ENCODE measurements around the gene KLK2.

The KLK2 gene

DNA sequence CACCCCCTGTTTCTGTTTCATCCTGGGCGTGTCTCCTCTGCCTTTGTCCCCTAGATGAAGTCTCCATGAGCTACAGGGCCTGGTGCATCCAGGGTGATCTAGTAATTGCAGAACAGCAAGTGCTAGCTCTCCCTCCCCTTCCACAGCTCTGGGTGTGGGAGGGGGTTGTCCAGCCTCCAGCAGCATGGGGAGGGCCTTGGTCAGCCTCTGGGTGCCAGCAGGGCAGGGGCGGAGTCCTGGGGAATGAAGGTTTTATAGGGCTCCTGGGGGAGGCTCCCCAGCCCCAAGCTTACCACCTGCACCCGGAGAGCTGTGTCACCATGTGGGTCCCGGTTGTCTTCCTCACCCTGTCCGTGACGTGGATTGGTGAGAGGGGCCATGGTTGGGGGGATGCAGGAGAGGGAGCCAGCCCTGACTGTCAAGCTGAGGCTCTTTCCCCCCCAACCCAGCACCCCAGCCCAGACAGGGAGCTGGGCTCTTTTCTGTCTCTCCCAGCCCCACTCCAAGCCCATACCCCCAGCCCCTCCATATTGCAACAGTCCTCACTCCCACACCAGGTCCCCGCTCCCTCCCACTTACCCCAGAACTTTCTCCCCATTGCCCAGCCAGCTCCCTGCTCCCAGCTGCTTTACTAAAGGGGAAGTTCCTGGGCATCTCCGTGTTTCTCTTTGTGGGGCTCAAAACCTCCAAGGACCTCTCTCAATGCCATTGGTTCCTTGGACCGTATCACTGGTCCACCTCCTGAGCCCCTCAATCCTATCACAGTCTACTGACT lies 18.4 kb upstream of the KLK2 start, which contains the start of gene KLK3:
TSS of gene KLK3 (plus strand) at position 280 of the 775 bp plus-strand sequence. CDS start at position 321, 41 bp downstream.
- no peaks in the 10 kb centered on the region for H3K79me2 ChIP-seq (ENCODE audit: insufficient read depth, low read length)
- H3K27me3 ChIP-seq (ENCODE audit: insufficient read depth, low read length, poor library complexity, severe bottlenecking), result no peaks in the 10 kb centered on the region
- no peaks in the 10 kb centered on the region for H3K36me3 ChIP-seq (ENCODE audit: insufficient read depth, low read length)
- H3F3A ChIP-seq (ENCODE audit: low read depth), result no peaks in the 10 kb centered on the region
- no peaks in the 10 kb centered on the region for H3K9me2 ChIP-seq (replicated peaks; ENCODE audit: low read depth, low read length)
- no peak within 1 kb of the TSS for H3K4me3 ChIP-seq (ENCODE audit: low read length, poor library complexity, severe bottlenecking)
- no peak within 1 kb of the TSS for H3K4me2 ChIP-seq (ENCODE audit: low read depth, low read length, poor library complexity, severe bottlenecking)
- H3K9ac ChIP-seq (ENCODE audit: low read depth, low read length, poor library complexity, severe bottlenecking), result no peak within 1 kb of the TSS
- H2AFZ ChIP-seq (ENCODE audit: low read length), result no peak within 1 kb of the TSS
- no peak for TF ChIP-seq EZH2phosphoT487 (IDR thresholded peaks at IDR 0.05; ENCODE audit: borderline replicate concordance)
- TF ChIP-seq, protein P1, sequence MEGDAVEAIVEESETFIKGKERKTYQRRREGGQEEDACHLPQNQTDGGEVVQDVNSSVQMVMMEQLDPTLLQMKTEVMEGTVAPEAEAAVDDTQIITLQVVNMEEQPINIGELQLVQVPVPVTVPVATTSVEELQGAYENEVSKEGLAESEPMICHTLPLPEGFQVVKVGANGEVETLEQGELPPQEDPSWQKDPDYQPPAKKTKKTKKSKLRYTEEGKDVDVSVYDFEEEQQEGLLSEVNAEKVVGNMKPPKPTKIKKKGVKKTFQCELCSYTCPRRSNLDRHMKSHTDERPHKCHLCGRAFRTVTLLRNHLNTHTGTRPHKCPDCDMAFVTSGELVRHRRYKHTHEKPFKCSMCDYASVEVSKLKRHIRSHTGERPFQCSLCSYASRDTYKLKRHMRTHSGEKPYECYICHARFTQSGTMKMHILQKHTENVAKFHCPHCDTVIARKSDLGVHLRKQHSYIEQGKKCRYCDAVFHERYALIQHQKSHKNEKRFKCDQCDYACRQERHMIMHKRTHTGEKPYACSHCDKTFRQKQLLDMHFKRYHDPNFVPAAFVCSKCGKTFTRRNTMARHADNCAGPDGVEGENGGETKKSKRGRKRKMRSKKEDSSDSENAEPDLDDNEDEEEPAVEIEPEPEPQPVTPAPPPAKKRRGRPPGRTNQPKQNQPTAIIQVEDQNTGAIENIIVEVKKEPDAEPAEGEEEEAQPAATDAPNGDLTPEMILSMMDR (conservative IDR thresholded peaks at IDR 0.05; ENCODE audit: low read length), result no peak
- H4K20me1 ChIP-seq (ENCODE audit: insufficient read depth, low read length, poor library complexity, severe bottlenecking), result no peaks in the 10 kb centered on the region
- no peaks in the 10 kb centered on the region for H3K4me1 ChIP-seq (ENCODE audit: insufficient read depth, low read length, poor library complexity, severe bottlenecking)
- H3K9me3 ChIP-seq (ENCODE audit: insufficient read depth, low read depth, low read length), result no peaks in the 10 kb centered on the region; the same call in 1 of the 2 replicates

DNA sequence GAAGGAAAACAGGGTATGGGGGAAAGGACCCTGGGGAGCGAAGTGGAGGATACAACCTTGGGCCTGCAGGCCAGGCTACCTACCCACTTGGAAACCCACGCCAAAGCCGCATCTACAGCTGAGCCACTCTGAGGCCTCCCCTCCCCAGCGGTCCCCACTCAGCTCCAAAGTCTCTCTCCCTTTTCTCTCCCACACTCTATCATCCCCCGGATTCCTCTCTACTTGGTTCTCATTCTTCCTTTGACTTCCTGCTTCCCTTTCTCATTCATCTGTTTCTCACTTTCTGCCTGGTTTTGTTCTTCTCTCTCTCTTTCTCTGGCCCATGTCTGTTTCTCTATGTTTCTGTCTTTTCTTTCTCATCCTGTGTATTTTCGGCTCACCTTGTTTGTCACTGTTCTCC lies 15.9 kb upstream of the KLK2 start:
- Histone ChIP-seq H4K20me1 (ENCODE audit: insufficient read depth, low read length, poor library complexity, severe bottlenecking) (no peaks in the 10 kb centered on the region), H3K27me3 (ENCODE audit: insufficient read depth, low read length, poor library complexity, severe bottlenecking) (no peaks in the 10 kb centered on the region), H3K36me3 (ENCODE audit: insufficient read depth, low read length) (no peaks in the 10 kb centered on the region), H3K79me2 (ENCODE audit: insufficient read depth, low read length) (no peaks in the 10 kb centered on the region), H3K4me1 (ENCODE audit: insufficient read depth, low read length, poor library complexity, severe bottlenecking) (no peaks in the 10 kb centered on the region), H3K4me2 (ENCODE audit: low read depth, low read length, poor library complexity, severe bottlenecking) (no peak overlapping the region), H3K9ac (ENCODE audit: low read depth, low read length, poor library complexity, severe bottlenecking) (no peak overlapping the region), H2AFZ (ENCODE audit: low read length) (no peak overlapping the region), H3K9me3 (ENCODE audit: insufficient read depth, low read depth, low read length) (peaks cover 5% of the 10 kb centered on the region; the same call in 1 of the 2 replicates), H3F3A (ENCODE audit: low read depth) (no peaks in the 10 kb centered on the region), H3K9me2 (replicated peaks; ENCODE audit: low read depth, low read length) (no peaks in the 10 kb centered on the region), H3K4me3 (ENCODE audit: low read length, poor library complexity, severe bottlenecking) (no peak overlapping the region)
- TF ChIP-seq, protein P1 (conservative IDR thresholded peaks at IDR 0.05; ENCODE audit: low read length), result no peak
- TF ChIP-seq EZH2phosphoT487 (IDR thresholded peaks at IDR 0.05; ENCODE audit: borderline replicate concordance), result no peak

DNA sequence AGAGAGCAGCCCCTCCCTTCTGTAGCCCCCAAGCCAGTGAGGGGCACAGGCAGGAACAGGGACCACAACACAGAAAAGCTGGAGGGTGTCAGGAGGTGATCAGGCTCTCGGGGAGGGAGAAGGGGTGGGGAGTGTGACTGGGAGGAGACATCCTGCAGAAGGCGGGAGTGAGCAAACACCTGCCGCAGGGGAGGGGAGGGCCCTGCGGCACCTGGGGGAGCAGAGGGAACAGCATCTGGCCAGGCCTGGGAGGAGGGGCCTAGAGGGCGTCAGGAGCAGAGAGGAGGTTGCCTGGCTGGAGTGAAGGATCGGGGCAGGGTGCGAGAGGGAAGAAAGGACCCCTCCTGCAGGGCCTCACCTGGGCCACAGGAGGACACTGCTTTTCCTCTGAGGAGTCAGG lies 14.4 kb upstream of the KLK2 start:
- peaks cover 5% of the 10 kb centered on the region; the same call in 1 of the 2 replicates for H3K9me3 ChIP-seq (ENCODE audit: insufficient read depth, low read depth, low read length)
- no peaks in the 10 kb centered on the region for H3F3A ChIP-seq (ENCODE audit: low read depth)
- no peaks in the 10 kb centered on the region for H3K4me1 ChIP-seq (ENCODE audit: insufficient read depth, low read length, poor library complexity, severe bottlenecking)
- H3K27me3 ChIP-seq (ENCODE audit: insufficient read depth, low read length, poor library complexity, severe bottlenecking), result no peaks in the 10 kb centered on the region
- H3K4me2 ChIP-seq (ENCODE audit: low read depth, low read length, poor library complexity, severe bottlenecking), result no peak overlapping the region
- H3K9ac ChIP-seq (ENCODE audit: low read depth, low read length, poor library complexity, severe bottlenecking), result no peak overlapping the region
- H2AFZ ChIP-seq (ENCODE audit: low read length), result no peak overlapping the region
- no peaks in the 10 kb centered on the region for H4K20me1 ChIP-seq (ENCODE audit: insufficient read depth, low read length, poor library complexity, severe bottlenecking)
- no peak for TF ChIP-seq EZH2phosphoT487 (IDR thresholded peaks at IDR 0.05; ENCODE audit: borderline replicate concordance)
- no peaks in the 10 kb centered on the region for H3K36me3 ChIP-seq (ENCODE audit: insufficient read depth, low read length)
- H3K79me2 ChIP-seq (ENCODE audit: insufficient read depth, low read length), result no peaks in the 10 kb centered on the region
- H3K9me2 ChIP-seq (replicated peaks; ENCODE audit: low read depth, low read length), result no peaks in the 10 kb centered on the region
- no peak overlapping the region for H3K4me3 ChIP-seq (ENCODE audit: low read length, poor library complexity, severe bottlenecking)

All from Loucy (cell line).